Measurements from ENCODE around the gene SUN5. TPM values are rescaled to one million over a fixed set of nuclear protein-coding genes. Genes with fewer than 3 reads are reported as not detected.

SUN5 gene
- total and polyA plus RNA-seq, 2 of the 8 experiments (the other 6 are each of a cell fraction or from before 2014, with no cell fraction given): not detected

DNA sequence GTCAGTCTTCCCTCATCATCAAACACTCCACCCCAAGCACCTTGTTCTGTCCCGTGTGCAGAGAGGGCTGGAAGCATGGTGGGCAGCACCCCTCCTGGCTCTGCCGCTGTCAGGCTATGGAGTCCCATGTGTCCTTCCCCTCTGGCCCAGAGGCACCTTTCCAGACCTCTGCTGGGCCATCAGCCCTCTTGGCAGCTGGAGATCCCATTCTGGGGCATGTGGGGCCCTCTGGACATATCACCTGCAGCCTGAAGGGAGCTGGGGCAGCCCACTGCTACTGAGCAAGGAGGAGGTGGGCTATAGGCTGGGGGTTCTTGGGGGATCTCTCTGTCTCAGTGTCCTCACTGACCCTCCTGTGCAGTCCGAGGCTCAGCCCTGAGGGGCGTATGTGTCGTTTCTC, 42.2 kb downstream of the SUN5 start:
- H3K23me2 ChIP-seq (ENCODE audit: low read depth, low read length): no peaks in the 10 kb centered on the region
- H3K27ac ChIP-seq (ENCODE audit: low read depth, low read length): no peak overlapping the region
- H3K79me2 ChIP-seq (ENCODE audit: control insufficient read depth in 1 of 2, insufficient read depth in 2 of 2, low read length in 2 of 2): no peaks in the 10 kb centered on the region
- no peak overlapping the region for H2BK15ac ChIP-seq (ENCODE audit: low read length)
- H3K14ac ChIP-seq (ENCODE audit: insufficient read length): no peak overlapping the region
- H3K18ac ChIP-seq (ENCODE audit: extremely low read depth, low read length): no peak overlapping the region
- CTCF ChIA-PET (ENCODE audit: partially characterized antibody): interaction anchor here (1.6 kb wide), 1 partner anchor 38 kb away, joined by 3 read pairs; no protein-coding TSS in a partner anchor
- H4K5ac ChIP-seq (ENCODE audit: insufficient read length, low read depth, low read length): no peak overlapping the region
- H3K9ac ChIP-seq (replicated peaks in 1 of 4; ENCODE audit: extremely low read depth in 1 of 4, low read depth in 3 of 4, low read length in 3 of 4): no peak overlapping the region
- 84% methylated on average over 4 of the region's 5 CpGs; no CpG with 5 or more reads in 1 of the 2 experiments for WGBS, 2 experiments (ENCODE audit: extremely low coverage in 1 of 2, insufficient coverage in 1 of 2, insufficient read length in 1 of 2, insufficient replicate concordance in 2 of 2, low coverage in 1 of 2, low lambda C conversion rate in 2 of 2, missing lambda C conversion rate in 1 of 2)
- no peak overlapping the region for H3K4me2 ChIP-seq (ENCODE audit: insufficient read depth in 1 of 2, low read depth in 2 of 2, low read length in 2 of 2)
- POLR2A ChIA-PET (ENCODE audit: partially characterized antibody): no interaction called here
- H2BK12ac ChIP-seq (ENCODE audit: low read depth, low read length): no peak overlapping the region
- no peaks in the 10 kb centered on the region for H3K79me1 ChIP-seq (ENCODE audit: low read depth, low read length)
- no peak overlapping the region for H2AK5ac ChIP-seq (ENCODE audit: low read depth, low read length)
- H3K56ac ChIP-seq (replicated peaks; ENCODE audit: insufficient read length, low read depth, low read length): no peak overlapping the region
- no peaks in the 10 kb centered on the region for H4K20me1 ChIP-seq (replicated peaks in 1 of 2; ENCODE audit: control insufficient read depth in 1 of 2, insufficient read depth in 2 of 2, low read length in 2 of 2)
- no peak overlapping the region for H2BK120ac ChIP-seq (replicated peaks; ENCODE audit: low read depth, low read length)
- no peaks in the 10 kb centered on the region; a peak in 1 of 7 replicates for H3K4me1 ChIP-seq (replicated peaks in 1 of 4; ENCODE audit: control insufficient read depth in 3 of 4, insufficient read depth in 4 of 4, low read length in 3 of 4)
- H2BK20ac ChIP-seq (ENCODE audit: low read length): no peak overlapping the region
- H2BK5ac ChIP-seq (ENCODE audit: low read depth, low read length): no peak overlapping the region
- H3K4ac ChIP-seq (replicated peaks; ENCODE audit: insufficient read length, low read depth, low read length): no peak overlapping the region
- DNase-seq (ENCODE audit: low read depth in 1 of 2, low spot score in 2 of 2) (peak in 1 of 2 experiments; percentile 38), FAIRE-seq (no peak)
- H3K27me3 ChIP-seq (replicated peaks in 1 of 4; ENCODE audit: control insufficient read depth in 3 of 4, extremely low read depth in 1 of 4, insufficient read depth in 3 of 4, low read length in 3 of 4): peaks cover 0 to 4% (median 0%) of the 10 kb centered on the region in 4 experiments; a peak in 2 of 7 replicates
- no peak overlapping the region for H4K8ac ChIP-seq (ENCODE audit: extremely low read depth, insufficient read depth, low read length)
- TF ChIP-seq SP1 (IDR thresholded peaks at IDR 0.05; ENCODE audit: low read depth, low read length): no peak
- TF ChIP-seq JUND (IDR thresholded peaks at IDR 0.05; ENCODE audit: low read length): no peak
- no peak for TF ChIP-seq POLR2A (IDR thresholded peaks at IDR 0.05; ENCODE audit: control extremely low read depth in 1 of 2, low read depth in 2 of 2, low read length in 2 of 2)
- TF ChIP-seq TAF7 (optimal IDR thresholded peaks at IDR 0.05; ENCODE audit: borderline replicate concordance, low read depth, low read length): no peak
- no peak for TF ChIP-seq EZH2 (IDR thresholded peaks at IDR 0.05; ENCODE audit: low read depth, low read length, severe bottlenecking)
- no peak for TF ChIP-seq KDM1A (IDR thresholded peaks at IDR 0.05; ENCODE audit: borderline replicate concordance, low read length)
- no peak for TF ChIP-seq CREB1 (IDR thresholded peaks at IDR 0.05)
- no peak overlapping the region for H3K23ac ChIP-seq (ENCODE audit: insufficient read length)
- H2AFZ ChIP-seq (ENCODE audit: low read length): no peak overlapping the region
- no peaks in the 10 kb centered on the region for H3K36me3 ChIP-seq (ENCODE audit: control insufficient read depth in 2 of 4, insufficient read depth in 4 of 4, low read length in 3 of 4)
- H4K91ac ChIP-seq (replicated peaks; ENCODE audit: insufficient read length, low read length): no peak overlapping the region
- H3K4me3 ChIP-seq (ENCODE audit: extremely low read depth in 1 of 4, insufficient read depth in 2 of 4, low read depth in 3 of 4, low read length in 4 of 4): no peak overlapping the region
- H3K9me3 ChIP-seq (ENCODE audit: insufficient read depth in 2 of 2, low read depth in 1 of 2, low read length in 1 of 2): peaks cover 0 to 5% of the 10 kb centered on the region in 2 experiments; a peak in 1 of 4 replicates
